AG04449 (cell line): ENCODE results near the gene FADS1.
A peak's percentile ranks its signal among the peaks of the same experiment; 100 is the strongest.

Experiments
- CTCF ChIA-PET: fragments of 350-600 bp; formaldehyde crosslinking; extraction: SDS; loops from one replicate; lab custom pipeline; 2021; ENCODE audit warnings: antibody characterized with exemption; lab: Yijun Ruan, JAX
- POLR2A ChIA-PET: fragments of 400-600, 350-600 bp; formaldehyde crosslinking; extraction: SDS; loops from one replicate; lab custom pipeline; 2020; ENCODE audit warnings: antibody characterized with exemption, inconsistent platforms; lab: Yijun Ruan, JAX
- DNase-seq: peaks from one replicate; pipeline ENCODE4 v3.0.0-alpha.2; 2010; ENCODE audit warnings: low read depth, low spot score
- H3K4me3 ChIP-seq: 2 replicates; pipeline ENCODE4 v1.5.1; 2011; ENCODE audit warnings: low read depth, mild to moderate bottlenecking, control low read depth, low read length
- TF ChIP-seq, protein P1 (sequence below): IDR thresholded peaks from one replicate; pipeline ENCODE4 v1.5.1; 2011; ENCODE audit warnings: mild to moderate bottlenecking, moderate library complexity, low read length, control low read depth, inconsistent platforms; ENCODE audit not compliant: insufficient read depth; ENCODE audit errors: missing control alignments

Gene FADS1

DNA sequence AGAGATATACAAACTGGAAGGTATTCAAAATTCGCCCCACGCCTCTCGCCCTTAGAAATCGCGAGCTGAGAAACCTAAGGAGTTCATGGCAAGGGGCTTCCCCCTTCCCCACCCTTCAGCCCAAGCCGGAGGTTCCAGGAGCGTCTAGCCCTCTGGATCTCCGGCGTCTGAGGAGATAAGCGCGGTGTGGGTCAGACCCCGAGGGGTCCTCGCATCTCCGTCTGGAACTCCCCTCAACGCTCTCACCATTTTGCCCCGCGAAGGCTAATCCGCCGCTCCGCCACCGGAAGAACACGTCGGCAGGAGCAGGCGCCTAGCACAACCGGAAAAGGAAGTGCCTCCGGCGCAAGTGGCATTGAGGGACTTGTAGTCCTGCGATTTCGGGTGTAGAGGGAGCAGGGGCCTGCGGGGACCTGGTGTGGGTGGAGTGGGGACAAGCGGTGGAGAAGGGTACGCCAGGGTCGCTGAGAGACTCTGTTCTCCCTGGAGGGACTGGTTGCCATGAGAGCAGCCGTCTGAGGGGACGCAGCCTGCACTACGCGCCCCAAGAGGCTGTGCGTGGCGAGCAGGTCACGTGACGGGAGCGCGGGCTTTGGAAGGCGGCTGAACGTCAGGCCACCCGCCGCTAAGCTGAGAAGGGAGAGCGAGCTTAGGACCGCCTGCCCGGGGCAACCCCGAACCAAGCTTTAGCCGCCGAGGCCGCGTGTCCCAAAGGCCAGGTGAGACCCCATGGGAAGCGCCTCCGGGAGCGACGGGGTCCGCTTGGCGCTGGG is 24.3 kb downstream of the FADS1 start, which contains the start of the genes FEN1 and TMEM258:
Gene FEN1, plus strand, starts transcription at position 602 of the 773 bp plus-strand sequence. CDS start 2,451 bp downstream, outside the sequence.
Gene TMEM258, minus strand, starts transcription at position 290 of the 773 bp plus-strand sequence. Its CDS starts 41 bp downstream, at position 249.
- DNase-seq, result peak; percentile 75
- CTCF ChIA-PET, result interaction anchor here (0.6 to 14.8 kb wide), 12 partner anchors 9 to 318 kb away, joined by 3 to 297 read pairs (median 7); partner anchors contain the start of gene BEST1
- peak within 1 kb of the TSS; percentile 98 for H3K4me3 ChIP-seq
- POLR2A ChIA-PET, result interaction anchor here (1.0 to 2.3 kb wide), 2 partner anchors 23 to 38 kb away, joined by 4 to 10 read pairs; no protein-coding TSS in a partner anchor
- TF ChIP-seq, protein P1, sequence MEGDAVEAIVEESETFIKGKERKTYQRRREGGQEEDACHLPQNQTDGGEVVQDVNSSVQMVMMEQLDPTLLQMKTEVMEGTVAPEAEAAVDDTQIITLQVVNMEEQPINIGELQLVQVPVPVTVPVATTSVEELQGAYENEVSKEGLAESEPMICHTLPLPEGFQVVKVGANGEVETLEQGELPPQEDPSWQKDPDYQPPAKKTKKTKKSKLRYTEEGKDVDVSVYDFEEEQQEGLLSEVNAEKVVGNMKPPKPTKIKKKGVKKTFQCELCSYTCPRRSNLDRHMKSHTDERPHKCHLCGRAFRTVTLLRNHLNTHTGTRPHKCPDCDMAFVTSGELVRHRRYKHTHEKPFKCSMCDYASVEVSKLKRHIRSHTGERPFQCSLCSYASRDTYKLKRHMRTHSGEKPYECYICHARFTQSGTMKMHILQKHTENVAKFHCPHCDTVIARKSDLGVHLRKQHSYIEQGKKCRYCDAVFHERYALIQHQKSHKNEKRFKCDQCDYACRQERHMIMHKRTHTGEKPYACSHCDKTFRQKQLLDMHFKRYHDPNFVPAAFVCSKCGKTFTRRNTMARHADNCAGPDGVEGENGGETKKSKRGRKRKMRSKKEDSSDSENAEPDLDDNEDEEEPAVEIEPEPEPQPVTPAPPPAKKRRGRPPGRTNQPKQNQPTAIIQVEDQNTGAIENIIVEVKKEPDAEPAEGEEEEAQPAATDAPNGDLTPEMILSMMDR, result no peak

DNA sequence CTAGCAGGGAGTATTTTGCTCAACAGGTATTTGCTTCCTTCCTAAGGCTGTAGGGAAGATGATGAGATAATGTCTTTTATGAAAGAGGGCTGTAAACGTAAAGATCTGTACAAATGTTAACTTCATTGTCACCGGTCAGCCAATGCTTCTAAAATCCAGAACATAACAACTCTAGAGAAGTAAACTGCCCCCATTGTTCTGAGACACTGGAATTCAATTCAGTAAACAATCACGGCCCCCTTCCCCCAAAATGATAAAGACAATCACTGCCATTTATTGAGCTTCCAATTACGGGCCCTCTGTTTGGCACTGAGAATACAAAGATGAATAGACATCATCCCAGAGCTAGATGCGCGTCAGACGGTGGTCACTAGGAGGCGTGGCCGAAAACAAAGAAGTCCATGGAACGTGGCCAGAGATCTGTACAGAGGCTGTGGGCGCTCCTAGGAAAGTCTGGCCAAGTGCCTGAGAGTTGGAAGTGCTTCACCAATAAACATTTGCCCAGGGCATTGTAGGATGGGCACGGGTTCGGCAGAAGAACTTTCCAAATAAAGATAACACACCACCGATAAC is 25.0 kb downstream of the FADS1 start:
- TF ChIP-seq, protein P1, result no peak
- CTCF ChIA-PET, result interaction anchor here (0.8 to 14.8 kb wide), 9 partner anchors 9 to 318 kb away, joined by 3 to 297 read pairs (median 92); partner anchors contain the start of gene BEST1
- H3K4me3 ChIP-seq, result peak overlapping the region; percentile 98
- peak; percentile 42 for DNase-seq
- POLR2A ChIA-PET, result interaction anchor here (1.1 to 2.3 kb wide), 2 partner anchors 24 to 44 kb away, joined by 3 to 10 read pairs; no protein-coding TSS in a partner anchor

DNA sequence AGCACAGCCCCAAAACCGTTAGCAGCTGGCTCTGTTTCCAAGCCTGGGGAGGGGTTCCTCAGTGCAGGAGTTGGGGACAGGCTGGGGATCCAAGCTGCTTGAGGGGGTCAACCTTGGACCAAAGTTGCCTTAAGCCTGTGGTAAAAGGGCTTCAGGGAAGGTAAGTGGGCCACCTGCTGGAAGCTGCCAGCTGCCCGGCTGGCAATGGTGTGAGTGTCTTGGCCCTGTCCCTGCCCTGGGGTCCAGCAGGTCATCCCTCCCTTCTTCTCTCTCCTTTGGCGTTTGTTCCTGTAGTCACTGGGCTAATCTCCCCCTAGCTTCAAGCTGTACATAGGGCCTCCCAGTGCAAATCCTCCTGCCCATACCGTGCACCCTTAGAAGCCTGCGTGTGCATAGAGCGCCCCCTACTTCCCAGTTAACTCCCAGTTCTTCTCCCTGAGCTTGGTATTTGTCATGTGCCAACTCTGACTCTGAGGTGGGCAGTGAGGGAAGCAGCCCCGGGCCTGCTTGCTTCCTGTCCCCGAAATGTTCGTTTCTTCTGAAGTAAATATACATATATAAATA is 28.8 kb downstream of the FADS1 start:
- H3K4me3 ChIP-seq, result no peak overlapping the region
- POLR2A ChIA-PET, result no interaction called here
- CTCF ChIA-PET, result interaction anchor here (0.7 to 14.8 kb wide), 16 partner anchors 8 to 523 kb away, joined by 3 to 297 read pairs (median 6); partner anchors contain the start of gene BEST1
- DNase-seq, result no peak
- TF ChIP-seq, protein P1, result peak; percentile 53

DNA sequence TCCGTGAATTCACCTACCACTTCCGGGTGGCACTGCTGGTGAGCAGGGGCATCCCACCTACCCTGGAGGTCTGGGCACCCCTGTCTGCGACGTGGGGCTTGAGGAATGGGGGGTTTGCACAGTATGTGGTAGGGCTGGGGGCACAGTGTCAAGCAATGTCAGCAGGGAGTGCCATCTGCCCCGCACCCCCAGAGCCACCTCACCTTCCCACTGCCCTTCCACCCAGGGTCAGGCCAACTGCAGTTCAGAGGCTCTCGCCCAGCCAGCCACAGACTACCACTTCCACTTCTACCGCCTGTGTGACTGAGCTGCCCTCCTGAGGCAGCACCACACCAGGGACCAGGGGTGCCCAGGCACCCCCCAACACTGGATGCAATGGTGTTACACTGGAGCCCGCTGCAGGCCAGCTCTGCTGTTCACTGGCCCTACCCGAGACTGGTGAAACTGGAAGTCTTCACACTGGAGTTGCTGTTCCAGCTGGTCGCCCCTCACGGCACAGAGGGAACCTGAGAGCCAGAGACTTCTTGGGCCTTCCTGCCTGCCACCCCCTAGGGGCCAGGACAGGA is 30.9 kb downstream of the FADS1 start:
- ChIA-PET POLR2A (no interaction called here), CTCF (interaction anchor here (1.0 to 14.8 kb wide), 9 partner anchors 7 to 324 kb away, joined by 3 to 297 read pairs (median 9); no protein-coding TSS in a partner anchor)
- no peak for DNase-seq
- H3K4me3 ChIP-seq, result no peak overlapping the region
- TF ChIP-seq, protein P1, result no peak

DNA sequence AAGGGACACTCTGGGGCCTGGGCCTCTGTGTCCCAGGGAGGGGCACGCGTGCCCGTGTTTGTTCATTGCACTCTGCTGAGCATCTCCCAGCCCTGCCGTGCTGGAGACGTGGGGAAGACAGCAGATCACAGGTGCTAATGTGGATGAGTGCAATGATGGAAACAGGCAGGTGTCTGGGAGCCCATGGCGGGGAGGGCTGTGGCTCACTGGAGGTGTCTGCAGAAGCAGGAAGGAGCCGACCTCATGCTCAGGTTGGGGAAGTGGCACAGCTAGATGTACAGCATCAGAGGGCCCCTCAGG is 32.3 kb downstream of the FADS1 start:
- TF ChIP-seq, protein P1, result no peak
- POLR2A ChIA-PET, result no interaction called here
- DNase-seq, result no peak
- CTCF ChIA-PET, result interaction anchor here (1.1 to 11.5 kb wide), 6 partner anchors 13 to 51 kb away, joined by 3 to 151 read pairs (median 4); no protein-coding TSS in a partner anchor
- H3K4me3 ChIP-seq, result no peak overlapping the region
